ENCODE measurements around the gene ACP7. TPM values are rescaled to one million over a fixed set of nuclear protein-coding genes. Genes with fewer than 3 reads are reported as not detected.

The ACP7 gene
- total RNA-seq, 1 experiment from 2014 or later, result 0.11 TPM

GRCh38 chr19:39077323-39077722 is 6.8 kb upstream of the ACP7 start:
- H3K4me3 Mint-ChIP-seq, result no peak overlapping the region
- CTCF ChIA-PET, result no interaction called here
- no peak overlapping the region for H3K27ac Mint-ChIP-seq

More at GRCh38 chr19:39077323-39077722, 6.8 kb upstream of the ACP7 start:
- TF ChIP-seq PRRX2 (CRISPR knock-in tag; IDR thresholded peaks at IDR 0.05), result no peak
- TF ChIP-seq JUN (CRISPR knock-in tag; IDR thresholded peaks at IDR 0.05), result no peak
- no peak for TF ChIP-seq FOXK1 (CRISPR knock-in tag; IDR thresholded peaks at IDR 0.05)
- no peak for TF ChIP-seq IRF2 (CRISPR knock-in tag; IDR thresholded peaks at IDR 0.05; ENCODE audit: borderline replicate concordance, low read depth)
- TF ChIP-seq ZNF512 (CRISPR knock-in tag; IDR thresholded peaks at IDR 0.05; ENCODE audit: borderline replicate concordance), result no peak
- TF ChIP-seq JAZF1 (CRISPR knock-in tag; IDR thresholded peaks at IDR 0.05), result no peak
- TF ChIP-seq SMAD3 (CRISPR knock-in tag; IDR thresholded peaks at IDR 0.05; ENCODE audit: borderline replicate concordance), result no peak
- no peak for TF ChIP-seq ZNF532 (CRISPR knock-in tag; IDR thresholded peaks at IDR 0.05; ENCODE audit: borderline replicate concordance)
- TF ChIP-seq ATF1 (CRISPR knock-in tag; IDR thresholded peaks at IDR 0.05), result no peak
- TF ChIP-seq ZNF121 (CRISPR knock-in tag; IDR thresholded peaks at IDR 0.05), result no peak
- no peak for TF ChIP-seq AR (CRISPR knock-in tag; IDR thresholded peaks at IDR 0.05)
- TF ChIP-seq OVOL2 (CRISPR knock-in tag; IDR thresholded peaks at IDR 0.05; ENCODE audit: borderline replicate concordance), result no peak
- no peak for TF ChIP-seq ERG (CRISPR knock-in tag; IDR thresholded peaks at IDR 0.05)
- TF ChIP-seq ZSCAN18 (CRISPR knock-in tag; IDR thresholded peaks at IDR 0.05), result no peak
- TF ChIP-seq CBFB (CRISPR knock-in tag; IDR thresholded peaks at IDR 0.05; ENCODE audit: low read depth), result no peak
- TF ChIP-seq ZNF396 (CRISPR knock-in tag; IDR thresholded peaks at IDR 0.05; ENCODE audit: borderline replicate concordance), result no peak
- no peak for TF ChIP-seq TEAD1 (CRISPR knock-in tag; IDR thresholded peaks at IDR 0.05)
- POLR2A ChIA-PET, result no interaction called here
- no peak for ATAC-seq
- H3K9me3 Mint-ChIP-seq, result no peaks in the 10 kb centered on the region
- no peak for DNase-seq (ENCODE audit: low spot score)
- H3K27me3 Mint-ChIP-seq (ENCODE audit: low read depth), result peaks cover 6% of the 10 kb centered on the region
- H3K4me1 Mint-ChIP-seq, result no peaks in the 10 kb centered on the region
- no peaks in the 10 kb centered on the region for H3K36me3 Mint-ChIP-seq
